Aorta (tissue), 5 donors: Measurements from ENCODE around the gene KIF5A. TPM values are rescaled to one million over a fixed set of nuclear protein-coding genes. Genes with fewer than 3 reads are reported as not detected.
A peak's percentile ranks its signal among the peaks of the same experiment; 100 is the strongest.

Experiments used
- ATAC-seq: fragments of 200-7000 bp; cut with Tn5 transposase; one replicate; pipeline ENCODE4 v1.9.1; 2022; ENCODE audit warnings: moderate library complexity; ENCODE audit not compliant: low FRiP score
- DNase-seq, 2 donors: peaks; one replicate each; pipeline ENCODE4 v3.0.0-alpha.2; 2020
- H3K27ac ChIP-seq, 2 donors: one replicate each; pipeline ENCODE4 v1.5.1; 2013; ENCODE audit warnings: low read length in 2 of 2, mild to moderate bottlenecking in 2 of 2, moderate library complexity in 2 of 2, control low read depth in 1 of 2, inconsistent platforms in 1 of 2, low read depth in 1 of 2
- H3K27me3 ChIP-seq, 2 donors: one replicate each; pipeline ENCODE4 v1.6.1; 2013; ENCODE audit warnings: control low read depth in 1 of 2, low read length in 1 of 2, mild to moderate bottlenecking in 1 of 2, moderate library complexity in 1 of 2; ENCODE audit not compliant: insufficient read depth in 2 of 2, control insufficient read depth in 1 of 2
- H3K36me3 ChIP-seq, 2 donors: one replicate each; pipeline ENCODE4 v1.6.1; 2013; ENCODE audit warnings: control low read depth in 1 of 2, low read length in 1 of 2, mild to moderate bottlenecking in 1 of 2; ENCODE audit not compliant: insufficient read depth in 2 of 2, control insufficient read depth in 1 of 2
- H3K4me1 ChIP-seq, 2 donors: one replicate each; pipeline ENCODE4 v1.6.1; 2013; ENCODE audit warnings: low read length in 2 of 2, control low read depth in 1 of 2, mild to moderate bottlenecking in 1 of 2, moderate library complexity in 1 of 2; ENCODE audit not compliant: insufficient read depth in 2 of 2, control insufficient read depth in 1 of 2
- H3K4me3 ChIP-seq, 2 donors: one replicate each; pipeline ENCODE4 v1.5.1; 2013; ENCODE audit warnings: low read length in 2 of 2, control low read depth in 1 of 2, mild to moderate bottlenecking in 1 of 2
- H3K9me3 ChIP-seq: one replicate; pipeline ENCODE4 v1.6.1; 2013; ENCODE audit warnings: mild to moderate bottlenecking, low read length; ENCODE audit not compliant: control insufficient read depth
- whole genome bisulfite sequencing, 2 donors: extraction: QIAGEN DNeasy Blood & Tissue Kit; methylation state at CpG; one replicate each; pipeline ENCODE4 v1.1.7; 2013; 5-methylcytosine and 5-hydroxymethylcytosine counted together
- intact Hi-C, 2 donors: fragments of 100-400 bp; cut with DNase I; formaldehyde crosslinking; loops; one replicate each; pipeline versions ENCODE4 v1.14.2 to v1.15.0; 2022
- polyA plus RNA-seq, 2 donors: library from polyadenylated mRNA; stranded (reverse); fragments of 200-250 nt; gene quantifications; one replicate each; pipeline ENCODE4 v1.2.3, GENCODE V29; 2013
- total RNA-seq, 2 donors: library from RNA; stranded (reverse); fragmentation: NEBNext Ultra II Directional; extraction: Animal tissue kit (Norgen Biotek cat#: 25700); gene quantifications; one replicate each; pipeline ENCODE4 v1.2.1, GENCODE V29; 2021
- donor health status: healthy with polysubstance abuse.
- donor health status: Bipolar disorder and iron deficiency.
- donor health status: DM: no; HTN: no; CAD: no.
- donor health status: DM: no; HTN: no; CAD: no.
- donor health status: DM: yes; HTN: yes; CAD: no.

The KIF5A gene
- total and polyA plus RNA-seq, 4 donors = 0.75 to 3.5 (median 1.1) TPM

DNA sequence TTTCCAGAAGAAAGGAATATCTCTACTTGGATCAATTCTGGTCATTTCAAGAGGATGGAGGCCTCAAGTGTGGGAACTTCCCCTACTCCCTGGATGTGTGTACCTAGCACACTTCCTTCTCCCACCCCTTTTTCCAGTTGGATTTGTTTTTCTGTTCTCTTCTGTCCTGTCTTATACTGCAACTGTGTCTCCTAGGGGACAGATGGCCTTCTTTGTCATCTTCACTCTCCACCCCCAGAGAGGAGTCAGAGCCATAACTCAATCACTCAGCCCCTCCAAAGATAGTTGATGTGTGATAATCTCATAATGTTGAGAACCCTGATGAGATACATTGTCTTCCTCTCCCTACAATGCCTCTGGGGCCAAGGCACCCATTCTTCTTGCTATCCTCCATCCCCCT lies 52.7 kb downstream of the KIF5A start:
- Histone ChIP-seq H3K27me3 (no peaks in the 10 kb centered on the region), H3K4me1 (peaks cover 0 to 2% of the 10 kb centered on the region in 2 donors), H3K36me3 (peaks cover 4 to 7% of the 10 kb centered on the region in 2 donors), H3K27ac (peak overlapping the region in 1 of 2 donors; percentile 13), H3K4me3 (no peak overlapping the region), H3K9me3 (no peaks in the 10 kb centered on the region)
- ATAC-seq (no peak), DNase-seq (no peak)
- intact Hi-C loops = no loop called here

DNA sequence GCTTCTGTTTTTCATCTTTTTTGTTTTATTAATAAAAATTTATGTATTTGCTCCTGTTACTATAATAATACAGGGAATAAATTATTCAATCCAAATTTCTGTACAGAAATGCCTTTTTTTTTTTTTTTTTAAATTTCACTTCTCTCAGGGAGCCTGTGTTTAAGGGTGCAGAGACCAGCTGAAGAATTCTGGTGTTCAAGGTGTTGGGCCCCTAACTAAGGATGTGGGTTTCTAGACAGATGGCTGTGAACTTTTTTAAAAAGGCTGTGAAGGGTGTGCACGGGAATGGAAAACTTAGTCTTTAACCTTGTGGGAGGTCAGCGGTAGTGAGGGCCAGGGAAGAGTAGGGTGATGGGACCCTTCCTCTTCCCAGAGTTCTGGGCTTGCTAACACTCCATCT lies 53.5 kb downstream of the KIF5A start:
- Histone ChIP-seq H3K4me1 (peaks cover 0 to 2% of the 10 kb centered on the region in 2 donors), H3K27ac (peak overlapping the region in 1 of 2 donors; percentile 95), H3K4me3 (no peak overlapping the region), H3K27me3 (no peaks in the 10 kb centered on the region), H3K9me3 (no peaks in the 10 kb centered on the region), H3K36me3 (peaks cover 4 to 7% of the 10 kb centered on the region in 2 donors)
- DNase-seq = no peak
- WGBS, 2 donors = 22 to 26% methylated on average over 2 of the region's 2 CpGs
- intact Hi-C loops = no loop called here
- ATAC-seq = no peak

DNA sequence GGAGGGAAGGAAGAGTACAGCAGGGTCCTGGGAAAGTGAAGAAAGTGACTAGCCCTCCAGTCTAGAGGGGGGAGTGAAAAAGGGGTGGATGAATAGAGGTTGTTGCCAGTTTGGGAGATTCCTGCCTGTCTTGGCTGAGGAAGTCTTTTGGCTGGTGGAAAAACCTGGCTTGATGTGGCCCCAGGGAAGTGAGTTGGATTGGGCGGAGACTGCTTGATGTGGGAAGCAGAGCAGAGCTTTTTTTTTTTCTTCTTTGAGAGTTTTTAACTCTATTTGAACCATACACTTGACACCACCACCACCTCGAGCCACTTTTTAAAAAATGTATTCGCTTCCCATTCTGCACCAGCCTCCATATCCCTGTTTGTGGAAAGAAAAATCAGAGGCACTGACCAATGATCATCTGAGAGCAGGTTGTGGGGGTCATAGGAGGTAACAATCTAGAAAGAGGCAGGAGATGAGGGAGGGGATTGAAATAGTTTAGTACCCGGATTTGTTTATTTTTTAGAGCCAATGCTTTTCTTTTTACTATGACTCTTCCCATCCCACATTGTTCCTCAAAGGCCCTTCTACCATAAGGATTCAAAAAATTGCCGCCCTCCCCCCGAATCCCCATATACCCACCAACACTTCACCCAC lies 54.1 kb downstream of the KIF5A start:
- intact Hi-C loops = no loop called here
- peak overlapping the region; percentile 67 to 96 for H3K4me3 ChIP-seq

DNA sequence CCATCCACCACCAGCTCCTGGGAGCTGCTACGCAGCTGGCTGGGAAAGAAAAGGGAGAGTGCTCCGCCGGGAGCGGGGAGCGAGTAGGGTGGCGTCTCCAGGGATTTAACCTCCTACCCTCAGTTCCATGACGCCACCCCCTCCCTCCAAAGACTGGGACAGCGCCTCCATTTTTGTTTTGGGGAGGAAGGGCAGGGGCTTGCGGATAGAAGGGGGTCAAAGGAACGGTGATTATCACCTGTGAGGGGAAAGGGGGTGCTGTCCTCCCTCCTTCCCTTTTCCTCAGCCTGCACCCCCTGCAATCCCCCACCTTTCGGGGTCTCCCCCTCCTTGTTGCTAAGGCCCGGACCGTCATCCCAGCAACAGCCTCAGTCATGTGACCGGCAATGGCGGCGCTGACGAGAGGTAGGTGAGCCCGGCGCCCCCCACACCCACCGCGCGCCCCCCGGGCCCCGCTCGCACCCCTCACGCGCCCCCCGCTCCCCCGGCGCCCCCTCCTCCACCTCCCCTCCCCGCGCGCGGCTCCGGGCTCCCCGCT lies 54.7 kb downstream of the KIF5A start, which contains the start of gene DTX3:
Gene DTX3, plus strand, starts transcription at position 371 of the 538 bp plus-strand sequence. CDS start 1,694 bp downstream, outside the sequence.
- 0 to 1% methylated on average over 18 to 36 of the region's 36 CpGs for WGBS, 2 donors
- Histone ChIP-seq H3K4me3 (peak within 1 kb of the TSS; percentile 67 to 96), H3K9me3 (no peaks in the 10 kb centered on the region), H3K27me3 (no peaks in the 10 kb centered on the region), H3K36me3 (peaks cover 4 to 5% of the 10 kb centered on the region in 2 donors), H3K4me1 (peaks cover 0 to 2% of the 10 kb centered on the region in 2 donors), H3K27ac (peak within 1 kb of the TSS; percentile 94 to 97)
- peak; percentile 63 for ATAC-seq
- DNase-seq = peak in 1 of 2 donors; percentile 65
- intact Hi-C loops = no loop called here

More for the DNA sequence above, 54.1 kb downstream of the KIF5A start:
- WGBS, 2 donors = 5 to 6% methylated on average over 6 of the region's 6 CpGs
- ATAC-seq (peak; percentile 75), DNase-seq (peak in 1 of 2 donors; percentile 81)
- H3K4me1 ChIP-seq = peaks cover 0 to 2% of the 10 kb centered on the region in 2 donors
- no peaks in the 10 kb centered on the region for H3K27me3 ChIP-seq
- peaks cover 4 to 5% of the 10 kb centered on the region in 2 donors for H3K36me3 ChIP-seq
- no peaks in the 10 kb centered on the region for H3K9me3 ChIP-seq
- peak overlapping the region; percentile 94 to 95 for H3K27ac ChIP-seq

DNA sequence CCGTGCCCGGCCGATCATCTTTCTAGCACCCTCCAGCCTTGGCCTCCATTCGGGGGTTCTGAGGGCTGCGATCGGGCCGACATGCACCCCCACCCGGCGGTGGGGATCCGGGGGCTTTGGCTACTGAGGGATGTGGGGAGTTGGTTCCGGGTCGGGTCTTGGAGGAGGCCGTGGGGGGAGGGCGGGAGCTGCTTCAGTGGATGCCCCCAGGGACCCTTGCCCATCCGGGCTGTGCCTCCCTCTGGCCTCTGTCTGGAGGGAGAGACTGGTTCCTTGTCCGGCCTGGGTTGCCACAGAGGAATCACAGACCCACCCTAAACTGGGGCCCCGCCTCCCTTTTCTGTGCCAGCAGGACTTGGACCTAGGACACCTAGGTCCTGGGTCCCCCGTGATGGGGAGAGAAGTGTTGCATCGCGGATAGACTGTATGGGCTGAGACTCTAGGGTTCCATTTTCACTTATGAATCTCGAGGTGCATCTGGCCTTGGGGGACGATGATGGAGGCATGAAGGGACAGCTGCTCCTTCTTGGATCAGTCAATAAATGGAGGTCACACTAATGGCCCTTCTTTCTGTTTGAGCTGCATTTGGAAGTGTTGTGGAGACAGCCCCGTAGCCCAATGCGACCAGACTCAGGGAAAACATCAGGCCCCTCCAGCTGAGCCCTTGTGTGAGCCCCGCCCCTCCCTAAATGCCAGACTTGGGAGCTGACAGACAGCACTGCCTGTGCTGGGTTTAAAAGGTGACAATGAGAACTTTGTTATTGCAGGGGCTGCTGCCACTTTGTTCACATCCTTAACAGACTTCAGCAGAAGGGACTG lies 55.4 kb downstream of the KIF5A start:
- peaks cover 0 to 5% of the 10 kb centered on the region in 2 donors for H3K36me3 ChIP-seq
- ATAC-seq (peak; percentile 4), DNase-seq (peak in 1 of 2 donors; percentile 69)
- 2 to 3% methylated on average over 24 to 25 of the region's 25 CpGs for WGBS, 2 donors
- H3K9me3 ChIP-seq = no peaks in the 10 kb centered on the region
- H3K4me3 ChIP-seq = peak overlapping the region; percentile 67 to 96
- peaks cover 0 to 2% of the 10 kb centered on the region in 2 donors for H3K4me1 ChIP-seq
- H3K27ac ChIP-seq = peak overlapping the region; percentile 94 to 97
- no peaks in the 10 kb centered on the region for H3K27me3 ChIP-seq
- intact Hi-C loops = no loop called here

DNA sequence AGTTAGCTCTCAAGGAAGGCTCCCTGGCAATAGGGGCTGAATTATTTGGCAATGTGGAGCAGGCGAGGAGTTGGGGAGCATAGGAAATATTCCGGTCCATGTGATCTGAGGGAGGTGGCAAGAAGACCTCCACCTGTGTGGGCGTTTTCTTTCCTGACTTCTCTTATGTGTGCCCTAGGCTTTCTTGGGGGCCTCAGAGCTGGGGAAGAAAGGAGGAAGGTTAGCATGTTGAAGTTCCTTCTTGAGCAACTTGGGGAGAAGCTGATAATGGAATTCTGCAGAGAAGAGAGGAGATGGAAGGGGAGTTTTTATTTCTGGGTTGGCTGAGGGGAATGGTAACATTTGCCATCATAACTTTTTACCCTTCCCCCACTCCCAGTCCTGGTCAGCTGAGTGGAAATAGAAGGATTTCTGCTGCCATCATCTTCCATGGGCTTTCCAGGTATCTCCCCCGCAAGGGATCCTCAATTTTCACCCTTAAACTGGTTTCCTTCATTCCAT lies 56.0 kb downstream of the KIF5A start:
- H3K36me3 ChIP-seq = peaks cover 0 to 2% of the 10 kb centered on the region in 2 donors
- peaks cover 0 to 2% of the 10 kb centered on the region in 2 donors for H3K4me1 ChIP-seq
- H3K9me3 ChIP-seq = no peaks in the 10 kb centered on the region
- ATAC-seq (no peak), DNase-seq (no peak)
- no peaks in the 10 kb centered on the region for H3K27me3 ChIP-seq
- 40 to 48% methylated on average over 4 of the region's 4 CpGs for WGBS, 2 donors
- H3K27ac ChIP-seq = peak overlapping the region in 1 of 2 donors; percentile 97
- intact Hi-C loops = no loop called here
- H3K4me3 ChIP-seq = peak overlapping the region in 1 of 2 donors; percentile 96

DNA sequence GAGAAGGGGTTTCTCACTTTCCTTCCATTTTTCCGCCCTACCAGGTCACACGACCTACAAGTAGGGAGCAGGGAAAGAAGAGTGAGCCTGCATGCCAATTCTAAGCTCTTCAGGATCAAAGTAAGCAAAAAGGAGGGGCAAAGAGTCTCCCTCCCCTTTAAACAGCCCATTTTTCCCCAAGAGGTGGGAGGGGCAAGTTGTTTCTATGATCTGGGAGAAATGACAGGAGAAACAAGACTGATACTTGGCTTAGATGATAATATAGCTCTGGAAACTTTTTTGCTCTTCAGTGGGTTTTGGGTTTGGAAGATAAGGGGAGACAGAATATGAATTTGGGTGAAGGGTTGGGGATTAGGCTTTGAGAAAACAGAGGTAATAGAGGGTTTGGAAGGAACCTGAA lies 56.6 kb downstream of the KIF5A start:
- peaks cover 0 to 2% of the 10 kb centered on the region in 2 donors for H3K36me3 ChIP-seq
- WGBS, 2 donors = 64 to 69% methylated on average over 2 of the region's 2 CpGs
- H3K9me3 ChIP-seq = no peaks in the 10 kb centered on the region
- H3K4me1 ChIP-seq = peaks cover 0 to 2% of the 10 kb centered on the region in 2 donors
- no peak overlapping the region for H3K4me3 ChIP-seq
- intact Hi-C loops = no loop called here
- ATAC-seq = no peak
- DNase-seq = no peak
- H3K27me3 ChIP-seq = no peaks in the 10 kb centered on the region
- H3K27ac ChIP-seq = no peak overlapping the region

DNA sequence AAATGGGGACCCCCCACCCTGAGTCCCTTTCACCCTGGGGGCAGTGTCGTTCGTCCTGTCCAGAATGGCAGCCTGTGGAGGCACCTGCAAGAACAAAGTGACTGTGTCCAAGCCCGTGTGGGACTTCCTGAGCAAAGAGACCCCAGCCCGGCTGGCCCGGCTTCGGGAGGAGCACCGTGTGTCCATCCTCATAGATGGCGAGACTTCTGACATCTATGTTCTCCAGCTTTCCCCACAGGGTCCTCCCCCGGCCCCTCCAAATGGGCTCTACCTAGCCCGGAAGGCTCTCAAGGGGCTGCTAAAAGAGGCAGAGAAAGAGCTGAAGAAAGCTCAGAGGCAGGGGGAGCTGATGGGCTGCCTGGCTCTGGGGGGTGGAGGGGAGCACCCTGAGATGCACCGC lies 57.0 kb downstream of the KIF5A start:
- no peak for DNase-seq
- WGBS, 2 donors = 85 to 89% methylated on average over 11 of the region's 11 CpGs
- H3K36me3 ChIP-seq = peaks cover 0 to 2% of the 10 kb centered on the region in 2 donors
- intact Hi-C loops = no loop called here
- no peak for ATAC-seq
- H3K4me3 ChIP-seq = no peak overlapping the region
- peaks cover 0 to 2% of the 10 kb centered on the region in 2 donors for H3K4me1 ChIP-seq
- no peak overlapping the region for H3K27ac ChIP-seq
- no peaks in the 10 kb centered on the region for H3K27me3 ChIP-seq
- no peaks in the 10 kb centered on the region for H3K9me3 ChIP-seq
